ENCODE measurements around the gene GIMAP7.
"Not testable (repeated sequence)": the region's sequence is repeated elsewhere in the genome, so short reads cannot be mapped to it uniquely, and the experiment has no call there.

Gene GIMAP7

DNA sequence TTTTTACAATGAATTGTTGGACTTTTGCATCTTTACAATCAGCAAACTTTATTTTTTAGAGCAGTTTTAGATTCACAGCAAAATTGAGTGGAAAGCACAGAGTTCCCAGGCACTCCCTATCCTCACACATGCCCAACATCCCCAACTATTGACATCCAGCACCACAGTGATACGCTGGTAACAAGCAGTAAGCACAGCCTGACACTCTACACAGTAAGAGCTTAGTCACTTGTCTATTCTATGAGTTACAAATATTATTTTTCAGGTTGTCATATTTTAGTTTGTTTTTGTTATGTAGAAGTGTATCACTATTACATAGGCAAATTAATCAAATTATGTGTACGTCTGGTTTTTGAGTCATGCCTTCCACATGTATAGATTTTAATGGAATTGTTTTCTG lies 27.0 kb upstream of the GIMAP7 start:
- ChIA-PET CTCF (no interaction called here), POLR2A (no interaction called here)
- TF ChIP-seq L3MBTL2 (conservative IDR thresholded peaks at IDR 0.05) (no peak), FOXM1 (IDR thresholded peaks at IDR 0.05; ENCODE audit: borderline replicate concordance) (no peak), TARDBP (IDR thresholded peaks at IDR 0.05) (no peak), ELF4 (IDR thresholded peaks at IDR 0.05) (no peak), SUZ12 (IDR thresholded peaks at IDR 0.05) (no peak), BHLHE40 (IDR thresholded peaks at IDR 0.05; ENCODE audit: borderline replicate concordance) (no peak), ZNF384 (IDR thresholded peaks at IDR 0.05) (no peak), ARNT (IDR thresholded peaks at IDR 0.05) (no peak), FOXK2 (IDR thresholded peaks at IDR 0.05) (no peak), HDGF (IDR thresholded peaks at IDR 0.05; ENCODE audit: borderline replicate concordance) (no peak)
- TF ChIP-seq, protein P1, sequence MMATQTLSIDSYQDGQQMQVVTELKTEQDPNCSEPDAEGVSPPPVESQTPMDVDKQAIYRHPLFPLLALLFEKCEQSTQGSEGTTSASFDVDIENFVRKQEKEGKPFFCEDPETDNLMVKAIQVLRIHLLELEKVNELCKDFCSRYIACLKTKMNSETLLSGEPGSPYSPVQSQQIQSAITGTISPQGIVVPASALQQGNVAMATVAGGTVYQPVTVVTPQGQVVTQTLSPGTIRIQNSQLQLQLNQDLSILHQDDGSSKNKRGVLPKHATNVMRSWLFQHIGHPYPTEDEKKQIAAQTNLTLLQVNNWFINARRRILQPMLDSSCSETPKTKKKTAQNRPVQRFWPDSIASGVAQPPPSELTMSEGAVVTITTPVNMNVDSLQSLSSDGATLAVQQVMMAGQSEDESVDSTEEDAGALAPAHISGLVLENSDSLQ (IDR thresholded peaks at IDR 0.05): no peak
- DNase-seq (ENCODE audit: extremely low spot score): no peak

DNA sequence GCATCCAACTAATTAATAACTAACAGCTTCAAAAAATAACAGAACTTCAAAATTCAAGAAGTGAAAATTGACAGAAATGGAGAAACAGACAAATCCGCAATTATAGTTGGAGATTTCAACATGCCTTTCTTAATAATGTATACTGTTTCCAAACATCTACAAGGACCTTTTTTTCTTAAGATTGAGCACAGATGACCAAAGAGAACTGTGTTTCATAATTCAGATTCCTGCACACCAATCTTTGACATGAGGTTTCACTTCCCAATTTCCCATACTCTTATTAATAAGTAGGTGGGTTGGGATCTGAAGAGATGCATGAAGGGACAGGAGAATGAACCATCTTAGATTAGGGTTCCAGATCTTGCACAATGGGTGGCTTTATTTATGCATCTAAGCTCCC lies 24.9 kb upstream of the GIMAP7 start:
- POLR2A ChIA-PET: no interaction called here
- no peak for DNase-seq (ENCODE audit: extremely low spot score)
- TF ChIP-seq CTBP1 (IDR thresholded peaks at IDR 0.05; ENCODE audit: borderline replicate concordance) (no peak), BHLHE40 (IDR thresholded peaks at IDR 0.05; ENCODE audit: borderline replicate concordance) (no peak), FOXA1 (IDR thresholded peaks at IDR 0.05) (no peak), TARDBP (IDR thresholded peaks at IDR 0.05) (no peak), HDGF (IDR thresholded peaks at IDR 0.05; ENCODE audit: borderline replicate concordance) (no peak), SP1 (IDR thresholded peaks at IDR 0.05) (no peak), ZNF384 (IDR thresholded peaks at IDR 0.05) (no peak), FOXK2 (IDR thresholded peaks at IDR 0.05) (no peak), FOXM1 (IDR thresholded peaks at IDR 0.05; ENCODE audit: borderline replicate concordance) (no peak), ELF4 (IDR thresholded peaks at IDR 0.05) (no peak), ARNT (IDR thresholded peaks at IDR 0.05) (no peak)
- TF ChIP-seq, protein P1 (IDR thresholded peaks at IDR 0.05): no peak
- CTCF ChIA-PET: no interaction called here

- CTCF ChIA-PET; DNase-seq (ENCODE audit: extremely low spot score); POLR2A ChIA-PET: not testable (repeated sequence)
Measured at GRCh38 chr7:150493442-150493841, 21.2 kb upstream of the GIMAP7 start.

- ChIA-PET CTCF (interaction anchor here (1.0 kb wide), 1 partner anchor 53 kb away, joined by 3 read pairs; no protein-coding TSS in a partner anchor), POLR2A (no interaction called here)
- TF ChIP-seq FOXK2 (IDR thresholded peaks at IDR 0.05): no peak
- TF ChIP-seq LEF1 (IDR thresholded peaks at IDR 0.05; ENCODE audit: borderline replicate concordance): no peak
- TF ChIP-seq ARNT (IDR thresholded peaks at IDR 0.05): no peak
- TF ChIP-seq SUZ12 (IDR thresholded peaks at IDR 0.05): no peak
- TF ChIP-seq SP1 (IDR thresholded peaks at IDR 0.05): no peak
- no peak for TF ChIP-seq TARDBP (IDR thresholded peaks at IDR 0.05)
- no peak for TF ChIP-seq HDGF (IDR thresholded peaks at IDR 0.05; ENCODE audit: borderline replicate concordance)
- TF ChIP-seq CTBP1 (IDR thresholded peaks at IDR 0.05; ENCODE audit: borderline replicate concordance): no peak
- no peak for TF ChIP-seq ELF4 (IDR thresholded peaks at IDR 0.05)
- TF ChIP-seq, protein P1 (IDR thresholded peaks at IDR 0.05): no peak
- no peak for TF ChIP-seq NFRKB (IDR thresholded peaks at IDR 0.05)
- TF ChIP-seq ZNF384 (IDR thresholded peaks at IDR 0.05): no peak
- TF ChIP-seq FOXA1 (IDR thresholded peaks at IDR 0.05): no peak
- no peak for TF ChIP-seq BHLHE40 (IDR thresholded peaks at IDR 0.05; ENCODE audit: borderline replicate concordance)
- TF ChIP-seq L3MBTL2 (conservative IDR thresholded peaks at IDR 0.05): no peak
- TF ChIP-seq FOXM1 (IDR thresholded peaks at IDR 0.05; ENCODE audit: borderline replicate concordance): no peak
- no peak for DNase-seq (ENCODE audit: extremely low spot score)
Measured at GRCh38 chr7:150502519-150502918, 12.2 kb upstream of the GIMAP7 start.

DNA sequence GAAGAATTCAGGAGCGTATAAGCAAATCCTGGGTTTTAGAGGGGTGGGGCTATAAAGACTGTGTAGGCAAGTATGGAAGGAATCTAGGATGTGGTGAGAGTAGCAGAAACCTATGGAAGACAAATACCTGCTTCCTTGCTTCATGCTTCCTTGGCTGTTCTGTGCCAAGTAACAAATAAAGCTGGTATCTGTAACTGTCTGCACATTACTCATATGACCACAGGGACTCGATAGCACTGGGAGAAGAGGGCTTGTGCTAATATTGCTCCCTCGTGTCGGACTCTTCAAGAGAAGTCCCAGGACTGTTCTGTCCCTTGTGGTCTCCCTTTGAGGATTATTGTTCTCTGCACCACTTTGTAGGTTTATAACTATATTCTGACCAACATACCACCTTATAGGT lies 11.5 kb upstream of the GIMAP7 start:
- ChIA-PET CTCF (interaction anchor here (1.0 kb wide), 1 partner anchor 54 kb away, joined by 3 read pairs; no protein-coding TSS in a partner anchor), POLR2A (no interaction called here)

More for the DNA sequence above, 11.5 kb upstream of the GIMAP7 start:
- TF ChIP-seq ARNT (IDR thresholded peaks at IDR 0.05) (no peak), ELF4 (IDR thresholded peaks at IDR 0.05) (no peak), BHLHE40 (IDR thresholded peaks at IDR 0.05; ENCODE audit: borderline replicate concordance) (no peak), SP1 (IDR thresholded peaks at IDR 0.05) (no peak), LEF1 (IDR thresholded peaks at IDR 0.05; ENCODE audit: borderline replicate concordance) (no peak), CTBP1 (IDR thresholded peaks at IDR 0.05; ENCODE audit: borderline replicate concordance) (no peak), HDGF (IDR thresholded peaks at IDR 0.05; ENCODE audit: borderline replicate concordance) (no peak), TARDBP (IDR thresholded peaks at IDR 0.05) (no peak), FOXA1 (IDR thresholded peaks at IDR 0.05) (no peak), ZNF384 (IDR thresholded peaks at IDR 0.05) (no peak), FOXM1 (IDR thresholded peaks at IDR 0.05; ENCODE audit: borderline replicate concordance) (no peak), FOXK2 (IDR thresholded peaks at IDR 0.05) (no peak), L3MBTL2 (conservative IDR thresholded peaks at IDR 0.05) (no peak)
- TF ChIP-seq, protein P1 (IDR thresholded peaks at IDR 0.05): no peak
- DNase-seq (ENCODE audit: extremely low spot score): no peak

Data from HEK293T (cell line).